ENCODE measurements around the gene KBTBD6.
"Not testable (repeated sequence)": the region's sequence is repeated elsewhere in the genome, so short reads cannot be mapped to it uniquely, and the experiment has no call there.

Gene KBTBD6

DNA sequence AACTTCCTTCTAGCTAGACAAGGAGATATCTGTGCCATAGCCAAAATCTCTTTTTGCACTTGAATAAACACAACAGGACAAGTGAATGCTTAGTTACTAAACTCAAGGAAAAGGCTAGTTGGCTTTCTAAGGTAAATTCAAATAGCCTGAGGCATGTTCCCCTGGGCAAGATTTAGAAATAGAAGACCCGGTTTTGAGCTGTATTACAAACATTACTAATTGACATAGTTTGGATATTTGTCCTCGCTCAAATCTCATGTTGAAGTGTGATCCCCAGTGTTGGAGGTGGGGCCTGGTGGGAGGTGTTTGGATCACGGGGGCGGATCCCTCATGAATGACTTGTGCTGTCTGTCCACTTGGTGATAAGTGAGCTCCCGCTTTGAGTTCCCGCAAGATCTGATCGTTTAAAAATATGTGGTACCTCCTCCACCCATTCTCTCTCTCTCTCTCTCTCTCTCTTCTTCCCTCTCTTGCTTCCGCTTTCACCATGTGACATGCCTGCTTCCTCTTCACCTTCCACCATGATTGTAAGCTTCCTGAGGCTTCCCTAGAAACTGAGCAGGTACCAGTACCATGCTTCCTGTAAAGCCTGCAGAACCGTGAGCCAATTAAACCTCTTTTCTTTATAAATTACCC is 3.9 kb upstream of the KBTBD6 start:
- no peak for DNase-seq (ENCODE audit: low spot score)

- no peak for DNase-seq (ENCODE audit: low spot score)
These were observed 1.3 kb upstream of the KBTBD6 start for GRCh38 chr13:41133951-41134350.

DNA sequence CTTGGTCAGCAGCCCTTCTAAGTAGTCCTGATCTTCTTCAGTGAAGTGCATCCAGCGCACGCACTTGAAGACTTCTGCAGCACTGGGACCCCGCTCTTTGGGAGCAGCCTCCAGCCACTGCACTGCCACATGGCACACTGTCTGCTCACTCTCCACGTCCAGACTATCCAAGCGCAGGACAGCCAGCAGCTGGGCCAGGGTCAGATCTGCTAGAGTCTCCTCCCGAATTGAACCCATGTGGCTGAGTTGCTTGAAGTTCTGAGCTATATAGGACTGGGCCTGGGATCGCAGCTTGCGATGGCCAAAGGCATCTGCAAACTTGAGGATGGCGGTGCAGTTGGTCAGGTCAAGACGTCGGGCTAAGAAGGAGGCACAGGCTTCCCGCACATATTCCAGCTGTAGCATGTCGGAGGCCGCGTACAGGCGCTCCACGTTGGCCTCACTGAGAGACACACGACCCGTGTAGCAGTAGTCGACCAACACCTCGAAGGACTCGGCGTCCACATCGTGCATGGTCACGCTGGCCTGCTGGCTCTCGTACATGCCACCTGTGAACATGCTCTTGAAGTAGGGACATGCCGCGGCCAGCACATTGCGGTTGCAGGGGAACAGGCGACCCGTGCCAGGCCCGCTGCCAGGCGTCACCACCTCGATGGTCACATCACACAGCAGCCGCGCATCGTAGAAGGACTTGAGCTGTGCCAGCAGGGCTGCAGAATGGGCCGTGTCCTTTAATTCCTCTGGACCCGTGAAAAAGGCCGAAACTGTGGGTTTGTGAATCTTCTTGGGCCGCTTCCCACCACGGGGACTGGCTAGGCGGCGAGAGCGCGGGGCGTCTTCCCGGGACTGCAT is 716 bp downstream of the KBTBD6 start:
- not testable (repeated sequence) for DNase-seq (ENCODE audit: low spot score)

- DNase-seq (ENCODE audit: low spot score), result not testable (repeated sequence)
These were observed 1.4 kb downstream of the KBTBD6 start for GRCh38 chr13:41131189-41131588.

DNA sequence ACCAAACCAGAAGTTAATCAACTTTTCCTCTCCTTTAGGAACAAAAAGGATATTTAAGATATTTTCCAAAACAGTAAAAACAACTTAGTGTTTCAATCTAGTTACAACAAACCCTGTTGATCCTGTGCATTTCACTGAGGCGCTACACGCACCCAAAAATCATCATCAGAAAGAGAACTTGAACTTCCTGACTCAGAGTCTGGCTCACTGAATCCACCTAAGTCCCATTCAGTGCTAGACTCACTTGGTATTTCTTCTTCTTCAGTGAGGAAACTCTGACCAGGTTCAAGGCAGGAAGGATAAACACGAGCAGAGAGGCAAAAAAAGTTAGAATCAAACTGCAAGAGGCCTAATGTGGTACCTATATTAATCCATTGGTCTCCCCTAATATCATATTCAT is 2.2 kb downstream of the KBTBD6 start:
- DNase-seq (ENCODE audit: low spot score), result no peak

DNA sequence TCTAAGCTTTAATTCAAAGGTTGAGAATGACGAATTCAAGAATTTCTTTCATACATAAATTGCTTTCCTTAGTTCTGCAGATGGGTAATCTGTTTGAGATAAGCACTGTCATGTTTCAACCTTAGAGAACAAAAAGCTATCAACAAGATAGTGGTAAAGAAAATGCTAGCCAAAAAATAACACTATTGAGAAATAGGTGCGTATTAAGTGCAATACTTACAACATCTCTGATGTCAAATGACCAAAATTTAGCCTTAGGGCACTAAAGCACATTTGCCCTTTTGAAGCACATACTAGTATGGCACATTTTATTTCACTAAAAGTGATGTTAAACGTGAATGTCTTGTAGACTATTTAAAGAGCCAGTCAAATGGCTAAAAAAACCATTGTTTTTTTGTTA is 4.9 kb downstream of the KBTBD6 start:
- no peak for DNase-seq (ENCODE audit: low spot score)

DNA sequence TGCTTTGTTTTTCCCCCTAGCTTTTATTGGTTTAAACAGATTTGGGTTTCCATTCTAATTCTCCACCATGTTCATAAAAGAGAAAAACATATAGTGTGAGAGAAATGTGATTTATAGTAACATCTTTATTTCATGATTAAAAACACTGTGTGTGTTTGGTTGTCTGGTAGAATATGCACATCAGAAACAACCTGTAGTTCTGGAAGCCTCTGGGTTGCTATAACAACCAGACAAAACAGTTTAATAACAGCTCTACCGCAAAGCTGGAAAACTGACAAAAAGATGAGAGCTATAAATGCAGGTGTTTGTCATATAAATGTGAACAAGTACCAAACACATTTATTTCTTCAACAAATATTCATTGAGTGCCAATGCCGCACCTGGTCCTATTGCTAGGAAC is 9.8 kb downstream of the KBTBD6 start:
- no peak for DNase-seq (ENCODE audit: low spot score)

GRCh38 chr13:41117869-41118268 is 14.7 kb downstream of the KBTBD6 start:
- no peak for DNase-seq (ENCODE audit: low spot score)

GRCh38 chr13:41111454-41111853 is 21.1 kb downstream of the KBTBD6 start:
- DNase-seq (ENCODE audit: low spot score), result no peak

GRCh38 chr13:41107584-41108014 is 25.0 kb downstream of the KBTBD6 start:
- DNase-seq (ENCODE audit: low spot score), result no peak

- no peak for DNase-seq (ENCODE audit: low spot score)
These were observed 25.5 kb downstream of the KBTBD6 start for GRCh38 chr13:41107104-41107571.

DNA sequence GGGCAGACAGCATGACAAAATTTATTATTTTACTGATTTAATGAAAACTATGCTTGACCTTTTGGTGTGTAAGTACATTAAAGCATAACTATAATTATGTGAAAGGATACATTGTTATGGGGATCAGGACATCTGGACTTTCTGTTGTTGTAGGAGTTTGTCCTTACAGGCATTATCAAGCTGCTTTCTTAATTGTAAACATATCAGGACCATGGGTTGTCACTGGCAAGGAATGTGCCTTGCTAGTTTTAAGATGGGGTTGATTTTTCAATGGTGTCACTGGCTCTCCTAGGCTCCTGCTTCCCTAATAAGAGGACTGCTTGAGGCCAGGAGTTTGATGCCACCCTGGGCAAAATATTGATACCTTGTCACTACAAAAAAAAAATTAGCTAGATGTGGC is 32.6 kb downstream of the KBTBD6 start:
- DNase-seq (ENCODE audit: low spot score), result no peak

DNA sequence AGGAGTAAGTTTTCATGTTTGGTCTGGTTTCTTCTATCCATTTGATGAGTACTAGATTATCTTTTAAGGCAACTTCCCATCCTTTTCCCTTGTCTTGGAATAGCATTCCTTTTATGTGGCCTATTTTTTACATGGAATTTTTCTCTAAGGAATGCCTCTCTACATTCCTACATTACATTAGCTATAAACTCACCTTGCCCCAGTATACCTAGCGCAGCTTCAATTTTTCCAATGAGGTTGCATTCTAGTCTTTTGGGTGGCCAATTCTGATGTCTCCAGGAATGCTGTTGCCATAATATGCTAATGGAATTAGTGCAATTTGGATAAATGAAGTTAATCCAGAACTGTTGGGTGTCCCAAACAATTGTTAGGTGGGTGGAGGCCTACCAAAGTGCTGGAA is 33.8 kb downstream of the KBTBD6 start:
- no peak for DNase-seq (ENCODE audit: low spot score)

DNA sequence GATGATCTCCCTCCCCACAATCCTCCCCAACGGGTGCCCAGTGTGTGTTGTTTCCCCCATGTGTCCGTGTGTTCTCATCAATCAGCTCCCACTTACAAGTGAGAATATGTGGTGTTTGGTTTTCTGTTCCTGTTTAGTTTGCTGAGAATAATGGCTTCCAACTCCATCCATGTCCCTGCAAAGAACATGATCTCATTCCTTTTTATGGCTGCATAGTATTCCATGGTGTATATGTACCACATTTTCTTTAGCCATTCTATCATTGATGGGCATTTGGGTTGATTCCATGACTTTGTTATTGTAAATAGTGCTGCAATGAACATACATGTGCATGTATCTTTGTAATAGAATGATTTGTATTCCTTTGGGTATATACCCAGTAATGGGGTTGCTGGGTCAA is 36.9 kb downstream of the KBTBD6 start:
- not testable (repeated sequence) for DNase-seq (ENCODE audit: low spot score)

GRCh38 chr13:41085961-41086585 is 46.5 kb downstream of the KBTBD6 start:
- DNase-seq (ENCODE audit: low spot score), result no peak

DNA sequence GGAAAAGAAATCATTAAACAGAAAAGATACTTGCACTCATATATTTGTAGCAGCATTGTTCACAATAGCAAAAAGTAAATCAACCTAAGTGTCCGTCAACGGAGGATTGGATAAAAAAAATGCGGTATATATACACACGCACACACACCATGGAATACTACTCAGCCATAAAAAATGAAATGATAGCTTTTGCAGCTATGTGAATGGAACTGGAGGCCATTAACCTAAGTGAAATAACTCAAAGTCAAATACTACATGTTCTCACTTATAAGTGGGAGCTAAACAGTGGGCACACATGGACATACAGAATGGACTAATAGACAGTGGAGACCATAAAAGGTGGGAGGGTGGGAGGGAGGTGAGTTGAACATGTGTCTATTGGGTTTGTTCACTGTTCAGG is 52.9 kb downstream of the KBTBD6 start:
- no peak for DNase-seq (ENCODE audit: low spot score)

Data from AG08396 (cell line).